HG03039 (cell line): ENCODE data around the gene ILDR1.

Experiments used
- ATAC-seq: cut with Tn5 transposase; IDR thresholded peaks from one replicate; pipeline ENCODE4 v1.9.1; 2021; ENCODE audit warnings: mild to moderate bottlenecking, moderate library complexity; ENCODE audit not compliant: unreplicated experiment

ILDR1 gene

DNA sequence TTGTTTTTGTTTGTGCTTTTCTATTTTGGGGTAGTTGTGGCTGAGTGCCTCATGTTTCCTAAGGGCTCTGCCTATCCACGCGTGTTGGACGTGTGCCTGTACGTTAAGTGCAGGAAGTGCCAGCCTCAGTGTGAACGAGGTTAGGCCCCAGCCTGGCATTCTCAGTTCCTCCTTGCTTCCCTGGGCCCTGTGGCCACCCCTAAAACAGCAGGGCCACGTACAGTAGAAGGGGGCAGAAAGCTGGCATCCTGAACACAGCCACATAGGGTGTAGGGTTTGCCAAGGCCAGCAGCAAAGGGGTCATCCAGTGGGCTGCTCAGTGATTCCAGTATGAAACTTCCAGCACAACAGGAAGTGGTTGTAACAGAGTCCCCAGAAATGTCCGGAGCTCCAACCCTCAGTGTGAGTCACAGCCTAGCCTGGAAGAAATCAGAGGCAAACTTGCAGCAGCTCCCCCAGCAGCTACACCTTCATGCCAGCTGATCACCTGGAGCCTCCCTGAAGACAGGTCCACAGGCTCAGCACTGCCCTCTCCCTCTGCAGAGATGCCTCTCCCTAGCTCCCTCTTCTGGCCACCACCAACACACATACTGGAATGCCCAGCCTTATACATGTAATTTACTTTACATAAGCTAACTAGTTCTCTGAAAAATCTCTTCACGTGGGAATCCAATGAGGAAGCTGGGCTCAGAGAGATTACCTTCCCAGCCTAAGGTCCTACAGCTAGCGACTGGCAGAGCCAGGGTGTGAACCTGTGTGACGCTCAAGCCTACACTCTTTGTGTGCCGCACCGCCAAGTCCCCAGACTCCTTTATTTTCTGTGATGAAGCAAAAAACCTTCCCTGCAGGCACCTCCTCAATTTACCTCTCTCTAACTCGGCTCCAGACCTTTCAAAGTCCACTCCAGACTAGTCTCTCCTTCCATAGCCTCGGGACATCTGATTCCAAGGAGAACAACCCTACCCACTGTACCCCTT lies 26.6 kb downstream of the ILDR1 start:
- ATAC-seq: no peak

DNA sequence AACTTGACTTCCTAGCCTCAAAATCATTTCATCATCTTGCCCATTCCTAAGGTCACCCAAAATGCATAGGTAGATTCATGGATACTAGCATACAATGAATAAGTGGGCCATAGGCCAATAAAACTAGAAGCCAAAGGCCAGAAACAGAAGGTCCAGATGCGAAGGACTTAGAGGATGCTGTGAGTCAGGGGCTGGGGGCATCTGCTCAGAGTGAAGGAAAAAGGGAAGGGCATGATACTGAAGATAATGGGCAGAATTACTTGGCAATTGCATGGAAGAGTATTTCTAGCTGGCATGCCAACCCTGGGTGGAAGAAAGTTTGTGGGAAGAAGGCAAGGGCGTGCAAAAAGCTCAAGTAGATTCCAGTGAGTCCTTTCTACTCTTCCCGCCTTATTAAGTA lies 27.5 kb downstream of the ILDR1 start:
- ATAC-seq: no peak

- ATAC-seq: peak; percentile 46
These were observed 29.2 kb downstream of the ILDR1 start for GRCh38 chr3:121992601-121993560.

- ATAC-seq: no peak
These were observed 32.1 kb downstream of the ILDR1 start for GRCh38 chr3:121989943-121990342.

DNA sequence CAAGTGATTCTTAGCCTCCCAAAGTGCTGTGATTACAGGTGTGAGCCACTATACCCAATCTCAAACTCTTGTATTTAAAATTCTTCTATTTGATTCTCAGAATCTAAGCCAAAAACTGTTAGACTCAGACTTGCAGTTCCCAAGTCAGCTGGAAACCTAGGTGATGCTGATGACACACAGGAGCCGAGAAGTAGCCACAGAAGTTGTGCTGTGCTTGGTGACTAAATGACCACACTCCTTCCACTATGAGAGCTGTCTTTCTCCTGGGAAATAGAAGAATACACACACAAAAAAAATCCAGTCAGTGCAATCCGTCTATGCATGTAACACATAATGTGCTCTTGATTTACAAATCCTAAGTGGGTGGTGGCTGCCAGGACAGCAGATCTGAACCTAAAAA lies 33.9 kb downstream of the ILDR1 start:
- no peak for ATAC-seq

DNA sequence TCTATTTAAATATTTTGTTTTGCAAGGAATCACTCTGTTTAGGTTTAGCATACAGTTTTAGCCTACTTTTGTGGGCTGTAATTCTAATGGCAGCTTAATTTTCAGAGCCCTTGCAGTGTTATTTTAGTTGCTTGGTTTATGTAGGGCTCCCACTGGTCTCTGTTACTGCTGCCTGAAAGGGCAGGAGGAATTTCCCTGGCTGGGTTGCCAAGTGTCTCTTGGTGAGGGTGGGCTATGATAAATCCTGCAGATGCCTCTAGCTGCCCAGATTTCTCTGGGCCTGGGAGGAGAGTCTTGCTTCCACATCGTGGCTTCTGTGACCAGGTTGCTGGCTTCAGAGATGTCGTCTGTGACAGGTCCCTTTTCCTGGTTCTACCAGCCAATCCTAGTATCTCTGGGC lies 36.2 kb downstream of the ILDR1 start:
- ATAC-seq: no peak

DNA sequence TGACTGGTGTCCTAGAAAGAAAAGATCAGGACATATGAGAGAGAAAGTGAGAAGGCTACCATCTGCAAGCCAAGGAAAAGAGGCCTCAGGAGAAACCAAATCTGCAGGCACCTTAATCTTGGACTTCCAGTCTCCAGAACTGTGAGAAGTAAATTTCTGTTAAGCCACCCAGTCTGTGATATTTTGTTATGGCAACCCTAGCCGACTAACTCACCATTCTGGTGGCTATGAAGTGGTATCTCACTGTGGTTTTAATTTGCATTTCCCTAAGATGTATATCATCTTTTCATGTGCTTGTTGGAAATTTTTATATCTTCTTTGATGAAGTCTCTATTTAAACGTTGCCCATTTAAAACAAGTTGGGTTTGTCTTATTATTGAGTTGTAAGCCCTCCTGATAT lies 40.6 kb downstream of the ILDR1 start:
- no peak for ATAC-seq

- no peak for ATAC-seq
These were observed 41.6 kb downstream of the ILDR1 start for GRCh38 chr3:121980450-121980796.

GRCh38 chr3:121979734-121980449 lies 42.2 kb downstream of the ILDR1 start:
- no peak for ATAC-seq

DNA sequence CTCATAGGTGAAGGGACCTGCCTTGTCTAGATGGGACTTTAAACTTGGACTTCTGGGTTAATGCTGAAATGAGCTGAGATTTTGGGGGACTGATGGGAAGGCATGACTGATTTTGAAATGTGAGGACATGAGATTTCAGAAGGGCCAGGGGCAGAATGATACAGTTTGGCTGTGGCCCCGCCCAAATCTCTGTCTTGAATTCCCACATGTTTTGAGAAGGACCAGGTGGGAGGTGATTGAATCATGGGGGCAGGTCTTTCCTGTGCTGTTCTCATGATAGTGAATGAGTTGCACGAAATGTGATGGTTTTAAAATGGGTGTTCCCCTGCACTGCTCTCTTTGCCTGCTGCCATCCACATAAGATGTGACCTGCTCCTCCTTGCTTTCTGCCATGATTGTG lies 42.8 kb downstream of the ILDR1 start:
- no peak for ATAC-seq

GRCh38 chr3:121976727-121977126 lies 45.3 kb downstream of the ILDR1 start:
- ATAC-seq: no peak

DNA sequence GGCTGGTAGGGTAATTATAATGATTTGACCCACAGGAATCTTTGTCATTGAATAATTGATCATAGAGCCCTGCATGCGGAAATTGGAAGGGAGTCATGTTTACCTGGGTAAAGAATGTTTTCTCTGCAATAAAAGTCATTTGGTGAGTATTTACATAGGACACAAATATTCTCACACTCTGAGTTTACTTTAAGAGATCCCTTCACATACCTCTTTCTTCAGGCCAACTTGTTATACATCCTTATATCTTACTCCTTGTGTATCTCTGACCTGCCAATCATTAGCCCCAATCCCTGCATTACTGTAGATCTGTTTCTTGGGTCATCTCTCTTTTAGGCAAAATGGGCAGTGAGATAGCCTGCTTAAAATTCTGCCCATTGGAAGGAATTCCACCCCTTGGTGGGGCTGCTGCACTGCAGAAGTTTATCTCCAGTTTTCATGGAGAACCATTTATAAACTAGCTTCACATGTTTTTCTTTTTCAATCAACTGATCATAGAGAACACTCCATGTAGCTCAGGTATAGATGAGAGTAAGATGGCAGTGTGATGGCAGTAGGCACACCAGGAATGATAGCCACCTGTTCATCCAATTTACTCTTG lies 46.2 kb downstream of the ILDR1 start:
- no peak for ATAC-seq

GRCh38 chr3:121974601-121975111 lies 47.4 kb downstream of the ILDR1 start:
- no peak for ATAC-seq

GRCh38 chr3:121970047-121970446 lies 52.0 kb downstream of the ILDR1 start:
- ATAC-seq: no peak

DNA sequence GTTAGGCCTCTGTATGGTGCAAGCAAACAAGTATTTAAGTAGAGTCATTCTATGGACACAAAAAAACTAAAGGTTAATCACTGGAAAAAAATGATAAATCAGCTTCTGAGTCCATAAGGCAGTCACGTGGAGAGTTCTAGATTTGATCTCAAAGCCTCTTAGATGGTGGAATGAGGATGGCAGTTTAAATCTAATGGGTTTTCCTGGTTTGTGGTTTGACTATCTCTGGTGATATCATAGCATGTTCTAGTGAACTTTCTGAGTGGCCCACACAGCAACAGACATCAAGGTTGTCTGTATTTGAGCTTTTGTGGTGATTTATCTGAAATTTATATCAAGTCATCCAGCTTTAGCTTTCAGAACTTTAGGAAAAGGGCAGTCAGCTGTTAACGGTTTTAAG lies 52.4 kb downstream of the ILDR1 start:
- ATAC-seq: no peak

GRCh38 chr3:121963608-121964007 lies 58.4 kb downstream of the ILDR1 start:
- ATAC-seq: no peak

DNA sequence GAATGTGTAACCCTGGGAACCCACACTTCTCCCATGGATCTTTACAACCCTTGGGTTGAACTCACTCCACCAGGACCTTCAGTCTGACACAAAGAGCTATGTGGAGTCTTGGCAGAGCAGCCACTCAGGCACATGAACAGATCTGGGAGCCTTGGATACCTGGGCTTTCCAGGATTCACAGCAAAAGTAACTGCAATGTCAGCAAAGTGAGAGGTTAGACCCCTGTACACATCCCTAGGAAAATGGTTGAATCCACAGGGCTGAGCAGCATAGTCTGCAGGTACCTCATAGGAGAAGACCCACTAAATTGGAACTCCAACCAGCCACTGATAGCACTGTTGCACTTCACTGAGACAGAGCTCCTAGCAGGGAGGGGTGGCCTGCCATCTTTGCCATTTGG lies 59.6 kb downstream of the ILDR1 start:
- ATAC-seq: no peak

DNA sequence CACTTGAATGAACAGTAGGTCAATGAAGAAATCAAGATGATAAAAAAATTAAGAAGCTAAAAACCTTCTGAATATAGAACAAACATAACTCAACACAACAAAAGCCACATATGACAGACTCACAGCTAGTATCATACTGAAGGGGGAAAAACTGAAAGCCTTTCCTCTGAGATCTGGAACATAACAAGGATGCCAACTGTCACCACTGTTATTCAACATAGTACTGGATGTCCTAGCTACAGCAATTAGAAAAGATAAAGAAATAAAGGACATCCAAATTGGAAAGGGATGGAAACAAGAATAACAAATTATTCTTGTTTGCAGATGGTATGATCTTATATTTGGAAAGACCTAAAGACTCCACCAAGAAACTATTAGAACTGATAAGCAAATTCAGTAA lies 60.8 kb downstream of the ILDR1 start:
- no peak for ATAC-seq

- ATAC-seq: no peak
These were observed 63.2 kb downstream of the ILDR1 start for GRCh38 chr3:121958801-121959200.

- no peak for ATAC-seq
These were observed 64.2 kb downstream of the ILDR1 start for GRCh38 chr3:121957674-121958415.
